GM12874 (cell line): ENCODE results near the gene MYPN.

Experiments
- CTCF ChIP-seq: IDR thresholded peaks from 2 replicates; pipeline ENCODE4 v1.5.1; 2011; ENCODE audit warnings: low read depth, mild to moderate bottlenecking, control low read depth, low read length, moderate library complexity; ENCODE audit not compliant: insufficient read depth

The MYPN gene

GRCh38 chr10:68194290-68194689 lies 85.0 kb downstream of the MYPN start:
- TF ChIP-seq CTCF, result no peak

- TF ChIP-seq CTCF, result no peak
Measured at GRCh38 chr10:68196701-68197100, 87.4 kb downstream of the MYPN start.

- no peak for TF ChIP-seq CTCF
Measured at GRCh38 chr10:68202960-68203353, 93.7 kb downstream of the MYPN start.

- TF ChIP-seq CTCF, result peak; percentile 65
Measured at GRCh38 chr10:68208424-68209042, 99.2 kb downstream of the MYPN start.

GRCh38 chr10:68211669-68212068 lies 102.4 kb downstream of the MYPN start:
- TF ChIP-seq CTCF, result no peak

- peak; percentile 41; the same call in 1 of the 2 replicates for TF ChIP-seq CTCF
Measured at GRCh38 chr10:68212721-68213352, 103.5 kb downstream of the MYPN start.

GRCh38 chr10:68218786-68219185 lies 109.5 kb downstream of the MYPN start:
- no peak for TF ChIP-seq CTCF
